PC-3 (cell line): ENCODE results near the gene PCBP3. TPM values are rescaled to one million over a fixed set of nuclear protein-coding genes. Genes with fewer than 3 reads are reported as not detected.

Experiments
- ATAC-seq: fragments of 200-7000 bp; cut with Tn5 transposase; 2 replicates; pipeline ENCODE4 v1.9.1; 2020; ENCODE audit warnings: mild to moderate bottlenecking, moderate library complexity
- BruUV-seq: library from RNA; stranded (reverse); fragments of 400-500 nt; replicated peaks from 2 replicates; lab custom pipeline; 2021; lab: Mats Ljungman, UMichigan
- CTCF ChIA-PET: fragments of 300-600 bp; sonication (Branson Sonifier 250); formaldehyde crosslinking; loops from one replicate; lab custom pipeline; 2022; ENCODE audit warnings: antibody characterized with exemption; lab: Charles Lee
- POLR2A ChIA-PET: fragments of 300-600 bp; sonication (Branson Sonifier 250); formaldehyde crosslinking; loops from one replicate; lab custom pipeline; 2022; ENCODE audit warnings: antibody characterized with exemption; ENCODE audit not compliant: unreplicated experiment; lab: Charles Lee
- DNase-seq: peaks from one replicate; pipeline ENCODE4 v3.0.0-alpha.2; 2015
- H2AFZ ChIP-seq: fragments of 300-600 bp; sonication (generic); 2 replicates; pipeline ENCODE4 v1.6.0; 2016; ENCODE audit warnings: antibody characterized with exemption, low read length
- H3F3A ChIP-seq: fragments of 300-600 bp; sonication (generic); one replicate; pipeline ENCODE4 v1.6.0; 2017; ENCODE audit warnings: antibody characterized with exemption, low read length, control low read depth, mild to moderate bottlenecking; ENCODE audit not compliant: unreplicated experiment
- H3K27ac ChIP-seq: fragments of 300-600 bp; sonication (generic); 2 replicates; pipeline ENCODE4 v1.5.1; 2016; ENCODE audit warnings: mild to moderate bottlenecking, low read length
- H3K27me3 ChIP-seq: fragments of 300-600 bp; sonication (generic); 2 replicates; pipeline ENCODE4 v1.6.1; 2016; ENCODE audit warnings: low read length, mixed read lengths
- H3K36me3 ChIP-seq: fragments of 300-600 bp; sonication (generic); 2 replicates; pipeline ENCODE4 v1.6.1; 2016; ENCODE audit warnings: low read depth, mixed run types, low read length, mixed read lengths
- H3K4me1 ChIP-seq: fragments of 300-600 bp; sonication (generic); 2 replicates; pipeline ENCODE4 v1.5.1; 2016; ENCODE audit warnings: low read length; ENCODE audit not compliant: insufficient read depth
- H3K4me2 ChIP-seq: fragments of 300-600 bp; sonication (generic); 2 replicates; pipeline ENCODE4 v1.6.0; 2016; ENCODE audit warnings: low read length
- H3K4me3 ChIP-seq: fragments of 300-600 bp; sonication (generic); 2 replicates; pipeline ENCODE4 v1.5.1; 2016; ENCODE audit warnings: mild to moderate bottlenecking, low read length, mixed read lengths
- H3K79me2 ChIP-seq: fragments of 300-600 bp; sonication (generic); 2 replicates; pipeline ENCODE4 v1.6.1; 2017; ENCODE audit warnings: low read length, mixed read lengths
- H3K9ac ChIP-seq: fragments of 300-600 bp; sonication (generic); 2 replicates; pipeline ENCODE4 v1.6.0; 2016; ENCODE audit warnings: mild to moderate bottlenecking, low read length
- H3K9me2 ChIP-seq: fragments of 300-600 bp; sonication (generic); replicated peaks from 2 replicates; pipeline ENCODE4 v1.6.1; 2016; ENCODE audit warnings: mixed run types, low read length, mixed read lengths
- H3K9me3 ChIP-seq: fragments of 300-600 bp; sonication (generic); 2 replicates; pipeline ENCODE4 v1.6.1; 2016; ENCODE audit warnings: low read length, mixed read lengths
- H4K20me1 ChIP-seq: fragments of 300-600 bp; sonication (generic); 2 replicates; pipeline ENCODE4 v1.6.1; 2016; ENCODE audit warnings: low read length, mixed read lengths
- CTCF ChIP-seq: fragments of 300-600 bp; sonication (generic); conservative IDR thresholded peaks from 2 replicates; pipeline ENCODE4 v1.5.1; 2017; ENCODE audit warnings: antibody characterized with exemption, low read depth, mild to moderate bottlenecking, low read length
- EZH2 ChIP-seq: fragments of 300-600 bp; sonication (generic); IDR thresholded peaks from one replicate; pipeline ENCODE4 v1.6.1; 2017; ENCODE audit warnings: antibody characterized with exemption, mild to moderate bottlenecking, low read length; ENCODE audit not compliant: unreplicated experiment
- EZH2phosphoT487 ChIP-seq: fragments of 300-600 bp; sonication (generic); IDR thresholded peaks from 2 replicates; pipeline ENCODE4 v1.6.1; 2018; ENCODE audit warnings: mild to moderate bottlenecking, antibody characterized with exemption, low read length, borderline replicate concordance
- intact Hi-C: fragments of 100-400 bp; cut with micrococcal nuclease; formaldehyde crosslinking; loops from 2 replicates; pipeline ENCODE4 v1.9.0; 2023
- total RNA-seq: library from RNA; depleted of rRNA; stranded (reverse); fragments of >200 nt; gene quantifications from 2 replicates; pipeline ENCODE4 v1.2.3, GENCODE V29; 2014

PCBP3 gene
- total RNA-seq, 1 experiment from 2014 or later: 2.4 TPM

- H3K79me2 ChIP-seq: no peaks in the 10 kb centered on the region
- no peak overlapping the region for H3K4me2 ChIP-seq
- H2AFZ ChIP-seq: no peak overlapping the region
- no peaks in the 10 kb centered on the region for H3K36me3 ChIP-seq
- H3K9me3 ChIP-seq: no peaks in the 10 kb centered on the region
- TF ChIP-seq EZH2 (no peak), CTCF (no peak), EZH2phosphoT487 (no peak)
- H3K4me1 ChIP-seq: peaks cover 11% of the 10 kb centered on the region
- ATAC-seq (no peak), DNase-seq (no peak)
- ChIA-PET POLR2A (no interaction called here), CTCF (no interaction called here)
- H3K27me3 ChIP-seq: no peaks in the 10 kb centered on the region
- H3K9me2 ChIP-seq: no peaks in the 10 kb centered on the region
- no peak overlapping the region for H3K4me3 ChIP-seq
- H4K20me1 ChIP-seq: no peaks in the 10 kb centered on the region
- H3F3A ChIP-seq: no peaks in the 10 kb centered on the region
- no peak overlapping the region for H3K9ac ChIP-seq
- BruUV-seq: no TSS peak
- intact Hi-C loops: no loop called here
- H3K27ac ChIP-seq: no peak overlapping the region
These were observed 181.2 kb downstream of the PCBP3 start for GRCh38 chr21:45824546-45825215.

- Histone ChIP-seq H3K27me3 (no peaks in the 10 kb centered on the region), H3K27ac (no peak overlapping the region), H3K9me2 (no peaks in the 10 kb centered on the region), H3K36me3 (no peaks in the 10 kb centered on the region), H3K79me2 (no peaks in the 10 kb centered on the region), H2AFZ (no peak overlapping the region), H3K9me3 (no peaks in the 10 kb centered on the region), H3K4me2 (no peak overlapping the region), H3K4me1 (peaks cover 6% of the 10 kb centered on the region), H3K4me3 (no peak overlapping the region), H4K20me1 (no peaks in the 10 kb centered on the region), H3F3A (no peaks in the 10 kb centered on the region), H3K9ac (no peak overlapping the region)
- DNase-seq (no peak), ATAC-seq (no peak)
- CTCF ChIA-PET: no interaction called here
- intact Hi-C loops: no loop called here
- no peak for TF ChIP-seq EZH2
- no peak for TF ChIP-seq EZH2phosphoT487
- no peak for TF ChIP-seq CTCF
- BruUV-seq: no TSS peak
- POLR2A ChIA-PET: no interaction called here
These were observed 181.7 kb downstream of the PCBP3 start for GRCh38 chr21:45825219-45825618.

GRCh38 chr21:45826676-45827301 lies 183.3 kb downstream of the PCBP3 start:
- no TSS peak for BruUV-seq
- no peak overlapping the region for H3K4me3 ChIP-seq
- H3K27ac ChIP-seq: no peak overlapping the region
- H3F3A ChIP-seq: no peaks in the 10 kb centered on the region
- H3K9me2 ChIP-seq: no peaks in the 10 kb centered on the region
- H3K9me3 ChIP-seq: no peaks in the 10 kb centered on the region
- CTCF ChIA-PET: no interaction called here
- intact Hi-C loops: no loop called here
- no peaks in the 10 kb centered on the region for H4K20me1 ChIP-seq
- no peak overlapping the region for H3K9ac ChIP-seq
- POLR2A ChIA-PET: no interaction called here
- no peaks in the 10 kb centered on the region for H3K36me3 ChIP-seq
- H3K27me3 ChIP-seq: no peaks in the 10 kb centered on the region
- no peak overlapping the region for H2AFZ ChIP-seq
- no peak overlapping the region for H3K4me2 ChIP-seq
- ATAC-seq (no peak), DNase-seq (no peak)
- no peaks in the 10 kb centered on the region for H3K4me1 ChIP-seq
- TF ChIP-seq EZH2: no peak
- no peak for TF ChIP-seq EZH2phosphoT487
- no peak for TF ChIP-seq CTCF
- no peaks in the 10 kb centered on the region for H3K79me2 ChIP-seq
